PC-9 (cell line): Measurements from ENCODE around the gene NUBPL.

Experiments
- EZH2 ChIP-seq: fragments of 200-600 bp; sonication (generic); IDR thresholded peaks from 2 replicates; pipeline ENCODE4 v1.8.0; 2017; ENCODE audit warnings: antibody characterized with exemption, low read depth
- TF ChIP-seq, protein P1 (sequence below): fragments of 200-600 bp; sonication (generic); conservative IDR thresholded peaks from 2 replicates; pipeline ENCODE4 v1.6.1; 2017; ENCODE audit warnings: mixed run types, antibody characterized with exemption, mild to moderate bottlenecking, moderate library complexity

DNA sequence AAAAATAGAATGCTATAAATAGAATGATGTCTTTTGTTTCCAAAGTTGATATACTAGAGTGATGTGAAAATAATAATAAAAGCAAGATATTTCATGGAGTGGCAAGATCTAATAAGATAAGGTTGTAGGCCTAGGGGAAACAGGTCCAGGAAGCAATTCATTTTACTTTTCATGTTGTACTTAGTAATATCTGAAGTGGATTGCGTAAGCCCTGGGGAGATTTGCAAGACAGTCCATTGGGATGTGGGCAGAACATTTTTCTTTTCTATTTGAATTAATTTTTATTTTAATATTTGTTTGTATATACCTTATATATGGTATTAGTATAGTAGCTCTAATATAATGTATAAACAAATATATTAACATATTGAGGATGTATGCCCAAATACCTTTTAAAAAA lies 7.5 kb downstream of the NUBPL start:
- TF ChIP-seq, protein P1, sequence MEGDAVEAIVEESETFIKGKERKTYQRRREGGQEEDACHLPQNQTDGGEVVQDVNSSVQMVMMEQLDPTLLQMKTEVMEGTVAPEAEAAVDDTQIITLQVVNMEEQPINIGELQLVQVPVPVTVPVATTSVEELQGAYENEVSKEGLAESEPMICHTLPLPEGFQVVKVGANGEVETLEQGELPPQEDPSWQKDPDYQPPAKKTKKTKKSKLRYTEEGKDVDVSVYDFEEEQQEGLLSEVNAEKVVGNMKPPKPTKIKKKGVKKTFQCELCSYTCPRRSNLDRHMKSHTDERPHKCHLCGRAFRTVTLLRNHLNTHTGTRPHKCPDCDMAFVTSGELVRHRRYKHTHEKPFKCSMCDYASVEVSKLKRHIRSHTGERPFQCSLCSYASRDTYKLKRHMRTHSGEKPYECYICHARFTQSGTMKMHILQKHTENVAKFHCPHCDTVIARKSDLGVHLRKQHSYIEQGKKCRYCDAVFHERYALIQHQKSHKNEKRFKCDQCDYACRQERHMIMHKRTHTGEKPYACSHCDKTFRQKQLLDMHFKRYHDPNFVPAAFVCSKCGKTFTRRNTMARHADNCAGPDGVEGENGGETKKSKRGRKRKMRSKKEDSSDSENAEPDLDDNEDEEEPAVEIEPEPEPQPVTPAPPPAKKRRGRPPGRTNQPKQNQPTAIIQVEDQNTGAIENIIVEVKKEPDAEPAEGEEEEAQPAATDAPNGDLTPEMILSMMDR = no peak
- no peak for TF ChIP-seq EZH2
